SKM-1 (cell line): ENCODE results near the gene BAD.

Source experiments
- DNase-seq: peaks from one replicate; lab custom pipeline; 2025; ENCODE audit not compliant: unreplicated experiment; lab: John Stamatoyannopoulos, UW

Gene BAD

GRCh38 chr11:64261556-64262080 is 22.8 kb downstream of the BAD start:
- no peak for DNase-seq

- no peak for DNase-seq
Observed at GRCh38 chr11:64260147-64260708, 24.2 kb downstream of the BAD start.

GRCh38 chr11:64259533-64260067 is 24.9 kb downstream of the BAD start:
- DNase-seq, result no peak

GRCh38 chr11:64258946-64259532 is 25.4 kb downstream of the BAD start:
- DNase-seq, result no peak

- DNase-seq, result no peak
Observed at GRCh38 chr11:64258356-64258755, 26.1 kb downstream of the BAD start.

- no peak for DNase-seq
Observed at GRCh38 chr11:64256300-64256699, 28.2 kb downstream of the BAD start.

GRCh38 chr11:64255135-64256128 is 29.0 kb downstream of the BAD start:
- DNase-seq, result no peak

GRCh38 chr11:64254326-64254725 is 30.1 kb downstream of the BAD start:
- DNase-seq, result no peak

- DNase-seq, result no peak
Observed at GRCh38 chr11:64253481-64253880, 31.0 kb downstream of the BAD start.

- DNase-seq, result no peak
Observed at GRCh38 chr11:64253043-64253442, 31.4 kb downstream of the BAD start.

- no peak for DNase-seq
Observed at GRCh38 chr11:64252003-64252872, 32.2 kb downstream of the BAD start.

GRCh38 chr11:64251753-64252002 is 32.8 kb downstream of the BAD start:
- no peak for DNase-seq

GRCh38 chr11:64251016-64251752 is 33.3 kb downstream of the BAD start, which contains the start of gene PLCB3:
Gene PLCB3 (plus strand): TSS chr11:64251530. CDS start chr11:64251650, 120 bp downstream.
- DNase-seq, result no peak

- DNase-seq, result no peak
Observed at GRCh38 chr11:64250415-64251015, 34.0 kb downstream of the BAD start.

GRCh38 chr11:64249563-64250414 is 34.7 kb downstream of the BAD start:
- no peak for DNase-seq

GRCh38 chr11:64249038-64249437 is 35.4 kb downstream of the BAD start:
- DNase-seq, result no peak

- DNase-seq, result no peak
Observed at GRCh38 chr11:64248578-64248977, 35.9 kb downstream of the BAD start.

GRCh38 chr11:64247729-64248531 is 36.5 kb downstream of the BAD start:
- no peak for DNase-seq
